GM12878 (cell line): ENCODE results near the gene TMEM86B. TPM values are rescaled to one million over a fixed set of nuclear protein-coding genes. Genes with fewer than 3 reads are reported as not detected.

ENCODE experiments used
- ATAC-seq: fragments of 200-7000 bp; cut with Tn5 transposase; 3 replicates; pipeline ENCODE4 v1.9.1; 2020; ENCODE audit warnings: mild to moderate bottlenecking, moderate library complexity
- BruUV-seq: library from RNA; stranded (reverse); fragments of 400-500 nt; replicated peaks from 2 replicates; lab custom pipeline; 2021; lab: Mats Ljungman, UMichigan
- CTCF ChIA-PET: fragments of 300-600 bp; sonication (Branson Sonifier 250); formaldehyde crosslinking; extraction: SDS; loops from one replicate; lab custom pipeline; 2021; ENCODE audit warnings: inconsistent platforms; lab: Yijun Ruan, JAX
- POLR2A ChIA-PET: fragments of 350-600 bp; formaldehyde crosslinking; extraction: SDS; loops from one replicate; lab custom pipeline; 2021; ENCODE audit warnings: inconsistent platforms; lab: Charles Lee
- RAD21 ChIA-PET: fragments of 300-600 bp; sonication (Branson Sonifier 250); formaldehyde crosslinking; loops from one replicate; lab custom pipeline; 2023; ENCODE audit warnings: antibody characterized with exemption; ENCODE audit not compliant: unreplicated experiment; lab: Charles Lee
- SMC1A ChIA-PET: fragments of 300-600 bp; sonication (Branson Sonifier 250); formaldehyde crosslinking; loops from one replicate; lab custom pipeline; 2023; ENCODE audit not compliant: unreplicated experiment, uncharacterized antibody; lab: Charles Lee
- DNase-seq: peaks from one replicate; pipeline ENCODE4 v3.0.0-alpha.2; 2011; ENCODE audit warnings: low read depth, low spot score
- FAIRE-seq: peaks from 3 replicates; lab custom pipeline; 2011; peaks lifted over from hg19 to GRCh38; lab: Jason Lieb, UNC
- H2AFZ ChIP-seq: 2 replicates; pipeline ENCODE4 v1.6.0; 2011; ENCODE audit warnings: low read depth, low read length, control low read depth; ENCODE audit not compliant: control insufficient read depth
- H3K27ac ChIP-seq: 2 replicates; pipeline ENCODE4 v1.5.1; 2011; ENCODE audit warnings: control low read depth; ENCODE audit not compliant: control insufficient read depth, insufficient read depth
- H3K27me3 ChIP-seq, 2 experiments: replicated peaks in 1 of 2; 2 replicates each; pipeline versions ENCODE4 v1.6.0 to v1.6.1; 2011; ENCODE audit warnings: low read length in 1 of 2; ENCODE audit not compliant: control insufficient read depth in 2 of 2, insufficient read depth in 2 of 2
- H3K36me3 ChIP-seq, 2 experiments: 2 replicates each; pipeline ENCODE4 v1.5.1; 2011; ENCODE audit warnings: low read length in 1 of 2; ENCODE audit not compliant: control insufficient read depth in 2 of 2, insufficient read depth in 2 of 2
- H3K4me1 ChIP-seq: 2 replicates; pipeline ENCODE4 v1.6.1; 2011; ENCODE audit warnings: mild to moderate bottlenecking, low read length, moderate library complexity, mixed read lengths; ENCODE audit not compliant: control insufficient read depth, insufficient read depth
- H3K4me2 ChIP-seq: 2 replicates; pipeline ENCODE4 v1.6.0; 2011; ENCODE audit warnings: control low read depth; ENCODE audit not compliant: control insufficient read depth, insufficient read depth
- H3K4me3 ChIP-seq: fragments of 200-600 bp; sonication (generic); 2 replicates; pipeline ENCODE4 v1.5.1; 2016
- H3K79me2 ChIP-seq: 2 replicates; pipeline ENCODE4 v1.6.0; 2011; ENCODE audit warnings: low read length; ENCODE audit not compliant: control insufficient read depth, insufficient read depth
- H3K9ac ChIP-seq: 2 replicates; pipeline ENCODE4 v1.8.0; 2011; ENCODE audit warnings: low read length, control low read depth, mixed read lengths; ENCODE audit not compliant: control insufficient read depth, insufficient read depth
- H3K9me3 ChIP-seq: replicated peaks from 3 replicates; pipeline ENCODE4 v1.5.1; 2011; ENCODE audit warnings: mild to moderate bottlenecking, low read length; ENCODE audit not compliant: control insufficient read depth, insufficient read depth
- H4K20me1 ChIP-seq: 2 replicates; pipeline ENCODE4 v1.6.0; 2011; ENCODE audit not compliant: control insufficient read depth, insufficient read depth
- BACH1 ChIP-seq: fragments of 450-650 bp; IDR thresholded peaks from 2 replicates; pipeline ENCODE4 v1.6.1; 2017; ENCODE audit warnings: mild to moderate bottlenecking, borderline replicate concordance
- CREB1 ChIP-seq: IDR thresholded peaks from 2 replicates; pipeline ENCODE4 v1.6.1; 2012; ENCODE audit warnings: low read depth, mild to moderate bottlenecking, inconsistent platforms
- CREM ChIP-seq: IDR thresholded peaks from 2 replicates; pipeline ENCODE4 v1.6.1; 2014; ENCODE audit warnings: antibody characterized with exemption, low read depth
- GABPA ChIP-seq: IDR thresholded peaks from 2 replicates; pipeline ENCODE4 v1.6.1; 2014; ENCODE audit warnings: antibody characterized with exemption, low read depth, mild to moderate bottlenecking, inconsistent platforms
- HCFC1 ChIP-seq: fragments of 150-350 bp; IDR thresholded peaks from 2 replicates; pipeline ENCODE4 v1.6.1; 2014; ENCODE audit warnings: low read length
- IKZF2 ChIP-seq, 2 experiments: fragments of 450-650 bp; IDR thresholded peaks; 2 replicates each; pipeline ENCODE4 v1.6.1; 2017; ENCODE audit warnings: mild to moderate bottlenecking in 2 of 2, moderate library complexity in 2 of 2
- KAT2A ChIP-seq: conservative IDR thresholded peaks from 2 replicates; pipeline ENCODE4 v1.6.1; 2011; ENCODE audit warnings: low read depth, low read length; ENCODE audit not compliant: control insufficient read depth
- RAD21 ChIP-seq: IDR thresholded peaks from 2 replicates; pipeline ENCODE4 v1.6.1; 2011; ENCODE audit warnings: mild to moderate bottlenecking, low read depth, low read length, moderate library complexity; ENCODE audit not compliant: insufficient read depth
- RBBP5 ChIP-seq: fragments of 200-600 bp; sonication (generic); conservative IDR thresholded peaks from 2 replicates; pipeline ENCODE4 v1.6.1; 2016
- SIX5 ChIP-seq: IDR thresholded peaks from 2 replicates; pipeline ENCODE4 v1.6.1; 2011; ENCODE audit warnings: mild to moderate bottlenecking, low read depth, low read length, moderate library complexity; ENCODE audit not compliant: severe bottlenecking
- SMARCA5 ChIP-seq: fragments of 450-650 bp; IDR thresholded peaks from 2 replicates; pipeline ENCODE4 v1.6.1; 2017; ENCODE audit warnings: mild to moderate bottlenecking
- SUZ12 ChIP-seq: fragments of 200-600 bp; sonication (generic); IDR thresholded peaks from one replicate; pipeline ENCODE4 v1.6.1; 2018; ENCODE audit warnings: antibody characterized with exemption, mild to moderate bottlenecking; ENCODE audit not compliant: unreplicated experiment
- TCF3 ChIP-seq: IDR thresholded peaks from 2 replicates; pipeline ENCODE4 v1.6.1; 2012; ENCODE audit warnings: low read depth, mild to moderate bottlenecking, low read length, borderline replicate concordance; ENCODE audit not compliant: insufficient read depth
- TCF7 ChIP-seq: IDR thresholded peaks from 2 replicates; pipeline ENCODE4 v1.6.1; 2014; ENCODE audit warnings: antibody characterized with exemption, borderline replicate concordance
- YY1 ChIP-seq: IDR thresholded peaks from 2 replicates; pipeline ENCODE4 v1.6.1; 2011; ENCODE audit warnings: low read depth, mild to moderate bottlenecking, low read length
- ZNF274 ChIP-seq: IDR thresholded peaks from one replicate; pipeline ENCODE4 v1.8.0; 2011; ENCODE audit not compliant: insufficient read length, insufficient read depth
- WGBS: methylation state at CpG from one replicate; pipeline ENCODE4 v1.1.6; 2016; ENCODE audit warnings: low lambda C conversion rate; ENCODE audit not compliant: insufficient replicate concordance, insufficient coverage; ENCODE audit errors: missing lambda C conversion rate; 5-methylcytosine and 5-hydroxymethylcytosine counted together
- in situ Hi-C: fragments of 300-500 bp; cut with MboI; formaldehyde crosslinking; loops from 9 replicates; pipeline ENCODE4 v1.14.3; 2018; ENCODE audit warnings: mixed read lengths
- intact Hi-C: fragments of 100-400 bp; cut with micrococcal nuclease; formaldehyde crosslinking; loops from one replicate; pipeline ENCODE4 v1.14.2; 2022; ENCODE audit not compliant: unreplicated experiment
- polyA plus RNA-seq, 11 experiments: library from polyadenylated mRNA; depleted of rRNA in 4 of 11; unstranded in 6 of 11; stranded (reverse) in 5 of 11; fragments of >200 nt; fragmentation: Nextera tagmentation in 4 of 11; fragmentation: Illumina TruSeq in 1 of 11; extraction: Ambion mirVana in 4 of 11; extraction: Trizol in 1 of 11; gene quantifications; 1 replicate in 1 of 11; 2 replicates in 10 of 11; pipeline versions ENCODE4 v1.2.1 to v1.2.3, GENCODE V29; 2011 to 2016; ENCODE audit warnings: inconsistent platforms in 2 of 11, missing spikeins in 2 of 11, low read depth in 1 of 11
- total RNA-seq, 4 experiments: library from RNA; depleted of rRNA in 3 of 4; stranded (reverse); fragments of >200 nt in 3 of 4; fragmentation: Illumina TruSeq in 1 of 4; extraction: Trizol in 1 of 4; gene quantifications; 2 replicates each; pipeline versions ENCODE4 v1.2.1 to v1.2.3, GENCODE V29; 2013 to 2021
- TF ChIP-seq, protein P1 (sequence below): fragments of 450-650 bp; formaldehyde crosslinking; IDR thresholded peaks from 2 replicates; pipeline ENCODE4 v1.5.0; 2022; ENCODE audit warnings: mild to moderate bottlenecking, missing genetic modification characterization
- TF ChIP-seq, protein P2 (sequence below): fragments of 450-650 bp; IDR thresholded peaks from 2 replicates; pipeline ENCODE4 v1.6.1; 2018; ENCODE audit warnings: borderline replicate concordance, mild to moderate bottlenecking; ENCODE audit not compliant: partially characterized antibody
- TF ChIP-seq, protein P3 (sequence below): IDR thresholded peaks from 2 replicates; pipeline ENCODE4 v1.6.1; 2011; ENCODE audit warnings: low read depth, mild to moderate bottlenecking, low read length, moderate library complexity, borderline replicate concordance; ENCODE audit errors: extremely low read depth

TMEM86B gene
- total and polyA plus RNA-seq, 10 of the 15 experiments (the other 5 are each of a cell fraction or from before 2014, with no cell fraction given): 0.26 to 10.6 (median 1.8) TPM

DNA sequence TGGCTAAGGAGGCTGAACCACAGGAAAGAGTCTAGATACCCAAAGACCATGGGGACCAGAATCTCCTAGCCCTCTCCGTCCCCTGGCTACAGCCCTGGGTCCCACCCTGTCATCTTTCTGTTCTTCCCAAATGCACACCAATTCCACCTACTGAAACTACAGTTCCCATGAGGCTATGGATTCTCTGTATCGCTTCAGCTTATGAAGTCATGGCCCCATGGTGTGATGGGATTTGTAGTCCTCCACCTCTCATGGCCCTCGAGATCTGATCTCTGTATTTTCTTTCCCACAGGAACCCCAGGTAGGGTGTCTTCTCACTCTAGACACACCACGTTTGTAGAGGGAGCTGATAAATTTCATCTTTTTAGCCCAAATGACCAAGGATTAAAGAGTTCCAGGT lies 31.0 kb downstream of the TMEM86B start:
- CTCF ChIA-PET: no interaction called here

More for the DNA sequence above, 31.0 kb downstream of the TMEM86B start:
- H3K4me1 ChIP-seq: no peaks in the 10 kb centered on the region
- intact Hi-C loops: no loop called here
- no peak overlapping the region for H3K27ac ChIP-seq
- no TSS peak for BruUV-seq
- WGBS: 23% methylated on average over 4 of the region's 4 CpGs
- ChIA-PET SMC1A (no interaction called here), RAD21 (no interaction called here), POLR2A (no interaction called here)
- peak; percentile 59 for ATAC-seq
- H3K79me2 ChIP-seq: no peaks in the 10 kb centered on the region
- H2AFZ ChIP-seq: no peak overlapping the region
- no peak for TF ChIP-seq IKZF2 (IDR thresholded peaks at IDR 0.05)
- no peak for TF ChIP-seq GABPA
- TF ChIP-seq, protein P1, sequence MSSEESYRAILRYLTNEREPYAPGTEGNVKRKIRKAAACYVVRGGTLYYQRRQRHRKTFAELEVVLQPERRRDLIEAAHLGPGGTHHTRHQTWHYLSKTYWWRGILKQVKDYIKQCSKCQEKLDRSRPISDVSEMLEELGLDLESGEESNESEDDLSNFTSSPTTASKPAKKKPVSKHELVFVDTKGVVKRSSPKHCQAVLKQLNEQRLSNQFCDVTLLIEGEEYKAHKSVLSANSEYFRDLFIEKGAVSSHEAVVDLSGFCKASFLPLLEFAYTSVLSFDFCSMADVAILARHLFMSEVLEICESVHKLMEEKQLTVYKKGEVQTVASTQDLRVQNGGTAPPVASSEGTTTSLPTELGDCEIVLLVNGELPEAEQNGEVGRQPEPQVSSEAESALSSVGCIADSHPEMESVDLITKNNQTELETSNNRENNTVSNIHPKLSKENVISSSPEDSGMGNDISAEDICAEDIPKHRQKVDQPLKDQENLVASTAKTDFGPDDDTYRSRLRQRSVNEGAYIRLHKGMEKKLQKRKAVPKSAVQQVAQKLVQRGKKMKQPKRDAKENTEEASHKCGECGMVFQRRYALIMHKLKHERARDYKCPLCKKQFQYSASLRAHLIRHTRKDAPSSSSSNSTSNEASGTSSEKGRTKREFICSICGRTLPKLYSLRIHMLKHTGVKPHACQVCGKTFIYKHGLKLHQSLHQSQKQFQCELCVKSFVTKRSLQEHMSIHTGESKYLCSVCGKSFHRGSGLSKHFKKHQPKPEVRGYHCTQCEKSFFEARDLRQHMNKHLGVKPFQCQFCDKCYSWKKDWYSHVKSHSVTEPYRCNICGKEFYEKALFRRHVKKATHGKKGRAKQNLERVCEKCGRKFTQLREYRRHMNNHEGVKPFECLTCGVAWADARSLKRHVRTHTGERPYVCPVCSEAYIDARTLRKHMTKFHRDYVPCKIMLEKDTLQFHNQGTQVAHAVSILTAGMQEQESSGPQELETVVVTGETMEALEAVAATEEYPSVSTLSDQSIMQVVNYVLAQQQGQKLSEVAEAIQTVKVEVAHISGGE: no peak
- no peak for TF ChIP-seq RAD21
- TF ChIP-seq SUZ12: no peak
- TF ChIP-seq HCFC1: peak; percentile 86
- TF ChIP-seq, protein P2, sequence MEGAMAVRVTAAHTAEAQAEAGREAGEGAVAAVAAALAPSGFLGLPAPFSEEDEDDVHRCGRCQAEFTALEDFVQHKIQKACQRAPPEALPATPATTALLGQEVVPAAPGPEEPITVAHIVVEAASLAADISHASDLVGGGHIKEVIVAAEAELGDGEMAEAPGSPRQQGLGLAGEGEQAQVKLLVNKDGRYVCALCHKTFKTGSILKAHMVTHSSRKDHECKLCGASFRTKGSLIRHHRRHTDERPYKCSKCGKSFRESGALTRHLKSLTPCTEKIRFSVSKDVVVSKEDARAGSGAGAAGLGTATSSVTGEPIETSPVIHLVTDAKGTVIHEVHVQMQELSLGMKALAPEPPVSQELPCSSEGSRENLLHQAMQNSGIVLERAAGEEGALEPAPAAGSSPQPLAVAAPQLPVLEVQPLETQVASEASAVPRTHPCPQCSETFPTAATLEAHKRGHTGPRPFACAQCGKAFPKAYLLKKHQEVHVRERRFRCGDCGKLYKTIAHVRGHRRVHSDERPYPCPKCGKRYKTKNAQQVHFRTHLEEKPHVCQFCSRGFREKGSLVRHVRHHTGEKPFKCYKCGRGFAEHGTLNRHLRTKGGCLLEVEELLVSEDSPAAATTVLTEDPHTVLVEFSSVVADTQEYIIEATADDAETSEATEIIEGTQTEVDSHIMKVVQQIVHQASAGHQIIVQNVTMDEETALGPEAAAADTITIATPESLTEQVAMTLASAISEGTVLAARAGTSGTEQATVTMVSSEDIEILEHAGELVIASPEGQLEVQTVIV: no peak
- no peak for TF ChIP-seq TCF7
- TF ChIP-seq, protein P3, sequence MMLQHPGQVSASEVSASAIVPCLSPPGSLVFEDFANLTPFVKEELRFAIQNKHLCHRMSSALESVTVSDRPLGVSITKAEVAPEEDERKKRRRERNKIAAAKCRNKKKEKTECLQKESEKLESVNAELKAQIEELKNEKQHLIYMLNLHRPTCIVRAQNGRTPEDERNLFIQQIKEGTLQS: peak; percentile 21; the same call in 1 of the 2 replicates
- TF ChIP-seq BACH1: no peak
- no peak for TF ChIP-seq ZNF274
- peak; percentile 71; the same call in 1 of the 2 replicates for TF ChIP-seq CREM
- TF ChIP-seq YY1: 0 out of 2 replicates have a peak, but pooled peaks have one; percentile 32
- TF ChIP-seq KAT2A: no peak
- peak; percentile 77 for TF ChIP-seq CREB1
- no peak for TF ChIP-seq SMARCA5
- peak; percentile 95 for TF ChIP-seq SIX5
- TF ChIP-seq TCF3: no peak
- no peak for TF ChIP-seq RBBP5
- TF ChIP-seq, all 136 proteins: peak for 6
- FAIRE-seq (no peak), DNase-seq (no peak)
- in situ Hi-C loops: no loop called here
- Histone ChIP-seq H3K4me3 (no peak overlapping the region), H3K4me2 (no peak overlapping the region), H3K9ac (no peak overlapping the region), H3K9me3 (no peaks in the 10 kb centered on the region), H3K27me3 (no peaks in the 10 kb centered on the region; a peak in 1 of 4 replicates), H4K20me1 (no peaks in the 10 kb centered on the region), H3K36me3 (no peaks in the 10 kb centered on the region)
